GM12878 (cell line): ENCODE measurements around the gene POLR3A. TPM values are rescaled to one million over a fixed set of nuclear protein-coding genes. Genes with fewer than 3 reads are reported as not detected.

Source experiments
- ATAC-seq: fragments of 200-7000 bp; cut with Tn5 transposase; 3 replicates; pipeline ENCODE4 v1.9.1; 2020; ENCODE audit warnings: mild to moderate bottlenecking, moderate library complexity
- BruUV-seq: library from RNA; stranded (reverse); fragments of 400-500 nt; replicated peaks from 2 replicates; lab custom pipeline; 2021; lab: Mats Ljungman, UMichigan
- CTCF ChIA-PET: fragments of 300-600 bp; sonication (Branson Sonifier 250); formaldehyde crosslinking; extraction: SDS; loops from one replicate; lab custom pipeline; 2021; ENCODE audit warnings: inconsistent platforms; lab: Yijun Ruan, JAX
- POLR2A ChIA-PET: fragments of 350-600 bp; formaldehyde crosslinking; extraction: SDS; loops from one replicate; lab custom pipeline; 2021; ENCODE audit warnings: inconsistent platforms; lab: Charles Lee
- RAD21 ChIA-PET: fragments of 300-600 bp; sonication (Branson Sonifier 250); formaldehyde crosslinking; loops from one replicate; lab custom pipeline; 2023; ENCODE audit warnings: antibody characterized with exemption; ENCODE audit not compliant: unreplicated experiment; lab: Charles Lee
- SMC1A ChIA-PET: fragments of 300-600 bp; sonication (Branson Sonifier 250); formaldehyde crosslinking; loops from one replicate; lab custom pipeline; 2023; ENCODE audit not compliant: unreplicated experiment, uncharacterized antibody; lab: Charles Lee
- DNase-seq: peaks from one replicate; pipeline ENCODE4 v3.0.0-alpha.2; 2011; ENCODE audit warnings: low read depth, low spot score
- FAIRE-seq: peaks from 3 replicates; lab custom pipeline; 2011; peaks lifted over from hg19 to GRCh38; lab: Jason Lieb, UNC
- H2AFZ ChIP-seq: 2 replicates; pipeline ENCODE4 v1.6.0; 2011; ENCODE audit warnings: low read depth, low read length, control low read depth; ENCODE audit not compliant: control insufficient read depth
- H3K27ac ChIP-seq: 2 replicates; pipeline ENCODE4 v1.5.1; 2011; ENCODE audit warnings: control low read depth; ENCODE audit not compliant: control insufficient read depth, insufficient read depth
- H3K27me3 ChIP-seq, 2 experiments: replicated peaks in 1 of 2; 2 replicates each; pipeline versions ENCODE4 v1.6.0 to v1.6.1; 2011; ENCODE audit warnings: low read length in 1 of 2; ENCODE audit not compliant: control insufficient read depth in 2 of 2, insufficient read depth in 2 of 2
- H3K36me3 ChIP-seq, 2 experiments: 2 replicates each; pipeline ENCODE4 v1.5.1; 2011; ENCODE audit warnings: low read length in 1 of 2; ENCODE audit not compliant: control insufficient read depth in 2 of 2, insufficient read depth in 2 of 2
- H3K4me1 ChIP-seq: 2 replicates; pipeline ENCODE4 v1.6.1; 2011; ENCODE audit warnings: mild to moderate bottlenecking, low read length, moderate library complexity, mixed read lengths; ENCODE audit not compliant: control insufficient read depth, insufficient read depth
- H3K4me2 ChIP-seq: 2 replicates; pipeline ENCODE4 v1.6.0; 2011; ENCODE audit warnings: control low read depth; ENCODE audit not compliant: control insufficient read depth, insufficient read depth
- H3K4me3 ChIP-seq: fragments of 200-600 bp; sonication (generic); 2 replicates; pipeline ENCODE4 v1.5.1; 2016
- H3K79me2 ChIP-seq: 2 replicates; pipeline ENCODE4 v1.6.0; 2011; ENCODE audit warnings: low read length; ENCODE audit not compliant: control insufficient read depth, insufficient read depth
- H3K9ac ChIP-seq: 2 replicates; pipeline ENCODE4 v1.8.0; 2011; ENCODE audit warnings: low read length, control low read depth, mixed read lengths; ENCODE audit not compliant: control insufficient read depth, insufficient read depth
- H3K9me3 ChIP-seq: replicated peaks from 3 replicates; pipeline ENCODE4 v1.5.1; 2011; ENCODE audit warnings: mild to moderate bottlenecking, low read length; ENCODE audit not compliant: control insufficient read depth, insufficient read depth
- H4K20me1 ChIP-seq: 2 replicates; pipeline ENCODE4 v1.6.0; 2011; ENCODE audit not compliant: control insufficient read depth, insufficient read depth
- CREB1 ChIP-seq: IDR thresholded peaks from 2 replicates; pipeline ENCODE4 v1.6.1; 2012; ENCODE audit warnings: low read depth, mild to moderate bottlenecking, inconsistent platforms
- CREM ChIP-seq: IDR thresholded peaks from 2 replicates; pipeline ENCODE4 v1.6.1; 2014; ENCODE audit warnings: antibody characterized with exemption, low read depth
- ESRRA ChIP-seq: IDR thresholded peaks from 2 replicates; pipeline ENCODE4 v1.6.1; 2012; ENCODE audit warnings: mild to moderate bottlenecking, low read length, improper control_type of control experiment
- HDGF ChIP-seq: fragments of 450-650 bp; IDR thresholded peaks from 2 replicates; pipeline ENCODE4 v1.6.1; 2016; ENCODE audit warnings: antibody characterized with exemption
- JUNB ChIP-seq: IDR thresholded peaks from 2 replicates; pipeline ENCODE4 v1.6.1; 2016; ENCODE audit warnings: antibody characterized with exemption, mild to moderate bottlenecking
- LARP7 ChIP-seq: fragments of 450-650 bp; IDR thresholded peaks from 2 replicates; pipeline ENCODE4 v1.6.1; 2017; ENCODE audit warnings: mild to moderate bottlenecking
- MYC ChIP-seq: IDR thresholded peaks from 2 replicates; pipeline ENCODE4 v1.6.1; 2011; ENCODE audit warnings: mild to moderate bottlenecking, low read length, moderate library complexity, inconsistent platforms; ENCODE audit not compliant: insufficient read depth, insufficient replicate concordance, insufficient read length, severe bottlenecking
- PRDM15 ChIP-seq: fragments of 450-650 bp; formaldehyde crosslinking; IDR thresholded peaks from 2 replicates; pipeline ENCODE4 v1.4.0; 2020; ENCODE audit warnings: mild to moderate bottlenecking, moderate library complexity
- RB1 ChIP-seq: fragments of 450-650 bp; formaldehyde crosslinking; IDR thresholded peaks from 2 replicates; pipeline ENCODE4 v1.6.1; 2017; ENCODE audit warnings: mild to moderate bottlenecking, borderline replicate concordance
- TBL1XR1 ChIP-seq: IDR thresholded peaks from 2 replicates; pipeline ENCODE4 v1.6.1; 2012; ENCODE audit warnings: low read depth, low read length, improper control_type of control experiment
- ZBTB11 ChIP-seq: fragments of 450-650 bp; formaldehyde crosslinking; IDR thresholded peaks from 2 replicates; pipeline ENCODE4 v1.5.0; 2022; ENCODE audit warnings: mild to moderate bottlenecking, missing genetic modification characterization
- WGBS: methylation state at CpG from one replicate; pipeline ENCODE4 v1.1.6; 2016; ENCODE audit warnings: low lambda C conversion rate; ENCODE audit not compliant: insufficient replicate concordance, insufficient coverage; ENCODE audit errors: missing lambda C conversion rate; 5-methylcytosine and 5-hydroxymethylcytosine counted together
- in situ Hi-C: fragments of 300-500 bp; cut with MboI; formaldehyde crosslinking; loops from 9 replicates; pipeline ENCODE4 v1.14.3; 2018; ENCODE audit warnings: mixed read lengths
- intact Hi-C: fragments of 100-400 bp; cut with micrococcal nuclease; formaldehyde crosslinking; loops from one replicate; pipeline ENCODE4 v1.14.2; 2022; ENCODE audit not compliant: unreplicated experiment
- polyA plus RNA-seq, 11 experiments: library from polyadenylated mRNA; depleted of rRNA in 4 of 11; unstranded in 6 of 11; stranded (reverse) in 5 of 11; fragments of >200 nt; fragmentation: Nextera tagmentation in 4 of 11; fragmentation: Illumina TruSeq in 1 of 11; extraction: Ambion mirVana in 4 of 11; extraction: Trizol in 1 of 11; gene quantifications; 1 replicate in 1 of 11; 2 replicates in 10 of 11; pipeline versions ENCODE4 v1.2.1 to v1.2.3, GENCODE V29; 2011 to 2016; ENCODE audit warnings: inconsistent platforms in 2 of 11, missing spikeins in 2 of 11, low read depth in 1 of 11
- total RNA-seq, 4 experiments: library from RNA; depleted of rRNA in 3 of 4; stranded (reverse); fragments of >200 nt in 3 of 4; fragmentation: Illumina TruSeq in 1 of 4; extraction: Trizol in 1 of 4; gene quantifications; 2 replicates each; pipeline versions ENCODE4 v1.2.1 to v1.2.3, GENCODE V29; 2013 to 2021
- TF ChIP-seq, protein P1 (sequence below): fragments of 450-650 bp; IDR thresholded peaks from 2 replicates; pipeline ENCODE4 v1.6.1; 2018; ENCODE audit warnings: mild to moderate bottlenecking, low read depth, moderate library complexity; ENCODE audit not compliant: partially characterized antibody

POLR3A gene
- total and polyA plus RNA-seq, 10 of the 15 experiments (the other 5 are each of a cell fraction or from before 2014, with no cell fraction given), result 5.4 to 20.4 (median 14.4) TPM

- TF ChIP-seq ZBTB11 (no peak), RB1 (no peak), TBL1XR1 (no peak), CREM (no peak)
Observed at GRCh38 chr10:77940225-77940624, 89.1 kb downstream of the POLR3A start (continued).

DNA sequence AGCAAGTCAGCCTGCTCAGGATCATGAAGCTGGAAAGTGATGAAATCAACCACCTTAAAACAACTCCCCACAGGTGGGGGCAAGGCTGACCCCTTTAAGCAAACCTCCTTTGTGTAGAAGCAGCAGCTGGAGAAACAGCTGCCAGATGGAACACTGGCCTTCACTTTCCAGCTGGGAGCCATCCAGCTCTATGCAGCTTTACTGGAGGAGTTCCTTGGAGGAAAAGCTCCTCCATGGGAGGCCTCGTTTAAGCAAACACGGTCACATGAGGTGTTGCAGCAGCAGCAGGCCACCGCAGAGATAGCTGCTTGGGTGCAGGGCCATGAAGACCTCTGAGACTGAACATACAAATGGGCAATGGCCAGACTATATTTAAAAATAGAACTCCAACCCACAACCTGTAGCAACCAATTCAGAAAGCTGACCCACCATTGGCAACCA, 89.7 kb downstream of the POLR3A start:
- Histone ChIP-seq H3K4me3 (no peak overlapping the region), H3K9ac (no peak overlapping the region), H4K20me1 (no peaks in the 10 kb centered on the region), H3K79me2 (no peaks in the 10 kb centered on the region), H3K36me3 (no peaks in the 10 kb centered on the region), H3K4me2 (no peak overlapping the region), H3K27ac (no peak overlapping the region), H3K27me3 (no peaks in the 10 kb centered on the region), H3K9me3 (no peaks in the 10 kb centered on the region), H2AFZ (no peak overlapping the region), H3K4me1 (no peaks in the 10 kb centered on the region)
- CTCF ChIA-PET, result interaction anchor here (1.3 kb wide), 1 partner anchor 93 kb away, joined by 4 read pairs; no protein-coding TSS in a partner anchor
- no peak for ATAC-seq
- intact Hi-C loops, result no loop called here
- BruUV-seq, result no TSS peak
- TF ChIP-seq ESRRA (no peak), LARP7 (no peak), JUNB (no peak), CREB1 (no peak), MYC (no peak), HDGF (no peak), PRDM15 (CRISPR knock-in tag) (no peak)
- TF ChIP-seq, protein P1, sequence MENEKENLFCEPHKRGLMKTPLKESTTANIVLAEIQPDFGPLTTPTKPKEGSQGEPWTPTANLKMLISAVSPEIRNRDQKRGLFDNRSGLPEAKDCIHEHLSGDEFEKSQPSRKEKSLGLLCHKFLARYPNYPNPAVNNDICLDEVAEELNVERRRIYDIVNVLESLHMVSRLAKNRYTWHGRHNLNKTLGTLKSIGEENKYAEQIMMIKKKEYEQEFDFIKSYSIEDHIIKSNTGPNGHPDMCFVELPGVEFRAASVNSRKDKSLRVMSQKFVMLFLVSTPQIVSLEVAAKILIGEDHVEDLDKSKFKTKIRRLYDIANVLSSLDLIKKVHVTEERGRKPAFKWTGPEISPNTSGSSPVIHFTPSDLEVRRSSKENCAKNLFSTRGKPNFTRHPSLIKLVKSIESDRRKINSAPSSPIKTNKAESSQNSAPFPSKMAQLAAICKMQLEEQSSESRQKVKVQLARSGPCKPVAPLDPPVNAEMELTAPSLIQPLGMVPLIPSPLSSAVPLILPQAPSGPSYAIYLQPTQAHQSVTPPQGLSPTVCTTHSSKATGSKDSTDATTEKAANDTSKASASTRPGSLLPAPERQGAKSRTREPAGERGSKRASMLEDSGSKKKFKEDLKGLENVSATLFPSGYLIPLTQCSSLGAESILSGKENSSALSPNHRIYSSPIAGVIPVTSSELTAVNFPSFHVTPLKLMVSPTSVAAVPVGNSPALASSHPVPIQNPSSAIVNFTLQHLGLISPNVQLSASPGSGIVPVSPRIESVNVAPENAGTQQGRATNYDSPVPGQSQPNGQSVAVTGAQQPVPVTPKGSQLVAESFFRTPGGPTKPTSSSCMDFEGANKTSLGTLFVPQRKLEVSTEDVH, result no peak
- RAD21 ChIA-PET, result no interaction called here
- POLR2A ChIA-PET, result no interaction called here
- no peak for DNase-seq
- SMC1A ChIA-PET, result no interaction called here
- WGBS, result 42% methylated on average over 3 of the region's 3 CpGs
- in situ Hi-C loops, result no loop called here
- no peak for FAIRE-seq
